K562 (cell line): ENCODE results near the gene WBP1. TPM values are rescaled to one million over a fixed set of nuclear protein-coding genes. Genes with fewer than 3 reads are reported as not detected.
A peak's percentile ranks its signal among the peaks of the same experiment; 100 is the strongest.

ENCODE experiments used
- BDP1 ChIP-seq: IDR thresholded peaks from 3 replicates; pipeline ENCODE4 v1.6.1; 2011; ENCODE audit not compliant: insufficient read length, insufficient read depth
- CREBBP ChIP-seq: IDR thresholded peaks from one replicate; pipeline ENCODE4 v1.6.1; 2012; ENCODE audit warnings: low read depth, mild to moderate bottlenecking, control low read depth, inconsistent platforms, low read length
- EHMT2 ChIP-seq: fragments of 450-650 bp; IDR thresholded peaks from 2 replicates; pipeline ENCODE4 v1.6.1; 2018; ENCODE audit warnings: antibody characterized with exemption
- ETS1 ChIP-seq: conservative IDR thresholded peaks from 2 replicates; pipeline ENCODE4 v1.6.1; 2011; ENCODE audit warnings: low read depth, mild to moderate bottlenecking, low read length; ENCODE audit not compliant: control insufficient read depth
- ETV6 ChIP-seq, 3 experiments: fragments of 150-350 bp in 1 of 3; sonication (generic) in 1 of 3; formaldehyde crosslinking in 1 of 3; IDR thresholded peaks; 2 replicates each; pipeline versions ENCODE4 v1.6.1 to v1.8.0; 2014 to 2022; ENCODE audit warnings: borderline replicate concordance in 2 of 3, low read depth in 2 of 3, antibody characterized with exemption in 1 of 3, low read length in 1 of 3, mild to moderate bottlenecking in 1 of 3, missing genetic modification reagents in 1 of 3
- PCBP1 ChIP-seq: fragments of 200-400 bp; formaldehyde crosslinking; IDR thresholded peaks from 2 replicates; pipeline ENCODE4 v1.6.1; 2018; ENCODE audit warnings: mild to moderate bottlenecking, low read depth, low read length; ENCODE audit not compliant: poor library complexity, severe bottlenecking
- RBFOX2 ChIP-seq: fragments of 200-400 bp; formaldehyde crosslinking; IDR thresholded peaks from 2 replicates; pipeline ENCODE4 v1.6.1; 2017; ENCODE audit warnings: low read depth, mild to moderate bottlenecking, low read length, moderate library complexity
- SMAD2 ChIP-seq: fragments of 150-350 bp; IDR thresholded peaks from 2 replicates; pipeline ENCODE4 v1.6.1; 2014; ENCODE audit warnings: low read depth, mild to moderate bottlenecking, low read length
- SMAD4 ChIP-seq: fragments of 250-450 bp; sonication (Bioruptor Pico); conservative IDR thresholded peaks from 2 replicates; pipeline ENCODE4 v1.8.0; 2021; ENCODE audit warnings: inconsistent platforms, mild to moderate bottlenecking, moderate library complexity
- ZFPM2 ChIP-seq: fragments of 250-450 bp; sonication (Bioruptor Pico); IDR thresholded peaks from 2 replicates; pipeline ENCODE4 v1.5.1; 2022; ENCODE audit warnings: mild to moderate bottlenecking
- ZNF12 ChIP-seq: sonication (generic); formaldehyde crosslinking; IDR thresholded peaks from 2 replicates; pipeline ENCODE4 v1.4.0; 2020; ENCODE audit warnings: mild to moderate bottlenecking, missing genetic modification reagents
- ZNF232 ChIP-seq: sonication (generic); formaldehyde crosslinking; IDR thresholded peaks from 2 replicates; pipeline ENCODE4 v1.8.0; 2022; ENCODE audit warnings: mild to moderate bottlenecking, missing genetic modification reagents
- ZNF324 ChIP-seq: fragments of 250-450 bp; sonication (Bioruptor Pico); IDR thresholded peaks from 2 replicates; pipeline ENCODE4 v1.4.0; 2020; ENCODE audit warnings: mild to moderate bottlenecking
- ZNF347 ChIP-seq: fragments of 450-650 bp; formaldehyde crosslinking; IDR thresholded peaks from 2 replicates; pipeline ENCODE4 v1.4.0; 2020; ENCODE audit warnings: low read depth, mild to moderate bottlenecking, moderate library complexity
- ZNF717 ChIP-seq: fragments of 250-450 bp; sonication (Bioruptor Pico); IDR thresholded peaks from 2 replicates; pipeline ENCODE4 v1.5.0; 2021
- polyA plus RNA-seq, 8 experiments: library from polyadenylated mRNA; depleted of rRNA in 4 of 8; stranded (reverse) in 5 of 8; unstranded in 3 of 8; fragments of >200 nt; fragmentation: Nextera tagmentation in 2 of 8; fragmentation: Illumina TruSeq in 1 of 8; extraction: Ambion mirVana in 2 of 8; extraction: Trizol in 1 of 8; gene quantifications; 2 replicates each; pipeline versions ENCODE4 v1.2.1 to v1.2.3, GENCODE V29; 2011 to 2014; ENCODE audit warnings: inconsistent platforms in 1 of 8, missing spikeins in 1 of 8
- total RNA-seq, 7 experiments: library from RNA; depleted of rRNA in 6 of 7; stranded (reverse); fragments of >200 nt in 6 of 7; fragmentation: Illumina TruSeq in 2 of 7; extraction: Trizol in 2 of 7; gene quantifications; 2 replicates each; pipeline versions ENCODE4 v1.2.1 to v1.2.3, GENCODE V29; 2011 to 2021; ENCODE audit warnings: low replicate concordance in 1 of 7
- TF ChIP-seq, protein P1 (sequence below), 2 experiments: fragments of 450-650 bp in 1 of 2; sonication (generic) in 1 of 2; formaldehyde crosslinking; conservative IDR thresholded peaks; 2 replicates each; pipeline versions ENCODE4 v1.4.0 to v1.8.1; 2020 to 2022; ENCODE audit warnings: mild to moderate bottlenecking in 1 of 2, missing genetic modification reagents in 1 of 2
- TF ChIP-seq, protein P2 (sequence below), 2 experiments: fragments of 450-650 bp; IDR thresholded peaks; 2 replicates each; pipeline ENCODE4 v1.6.1; 2016; ENCODE audit warnings: mild to moderate bottlenecking in 2 of 2, borderline replicate concordance in 1 of 2, low read depth in 1 of 2, moderate library complexity in 1 of 2

WBP1 gene
- total and polyA plus RNA-seq, 9 of the 15 experiments (the other 6 are each of a cell fraction or from before 2014, with no cell fraction given): 1.9 to 27.7 (median 14.2) TPM

DNA sequence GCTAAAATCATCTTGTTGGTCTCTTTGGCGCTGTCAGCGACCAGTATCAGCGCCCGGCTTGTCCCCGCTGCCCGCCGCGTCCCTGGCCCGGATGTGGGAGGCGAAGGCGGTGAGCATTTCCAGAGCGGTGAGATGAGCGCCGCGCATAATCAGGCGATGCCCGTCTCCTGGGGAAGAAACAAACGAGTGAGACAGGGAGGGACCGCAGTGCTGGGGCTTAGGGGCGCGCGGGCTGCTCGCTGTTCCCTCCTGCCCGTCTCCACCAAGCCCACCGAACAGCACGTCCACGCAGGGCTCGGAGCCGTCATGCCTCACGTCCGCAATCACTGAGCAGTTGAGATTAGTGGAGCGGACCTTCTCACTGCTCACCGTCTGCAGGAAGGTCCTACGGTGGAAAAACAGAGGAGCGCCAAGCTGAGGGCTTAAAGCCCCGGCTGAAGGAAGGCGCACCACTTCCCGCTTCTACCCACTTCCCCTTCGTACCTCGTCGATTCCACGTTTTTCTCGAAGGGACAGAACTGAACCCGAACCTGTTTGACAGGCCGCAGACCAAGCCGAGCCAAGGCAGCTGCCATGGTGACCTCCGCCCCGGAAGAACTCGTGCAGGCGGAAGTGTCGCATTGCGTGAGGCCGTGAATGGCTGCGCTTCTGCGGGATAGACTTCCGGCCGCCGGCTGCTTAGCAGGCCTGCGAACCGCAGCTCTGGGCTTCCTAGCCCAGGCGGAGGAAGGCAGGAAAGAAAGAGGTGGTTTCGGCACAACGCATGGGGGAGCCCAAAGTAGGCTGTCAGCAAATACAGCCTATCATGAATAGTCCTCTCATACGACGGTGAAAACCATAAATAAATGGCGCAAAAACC is 14.1 kb downstream of the WBP1 start, which contains the start of gene MRPL53 (continued):
- TF ChIP-seq ZNF232 (CRISPR knock-in tag): no peak
- no peak for TF ChIP-seq ZNF717 (CRISPR knock-in tag)
- TF ChIP-seq BDP1: no peak
- TF ChIP-seq ZNF347 (CRISPR knock-in tag): no peak
- TF ChIP-seq, protein P1, sequence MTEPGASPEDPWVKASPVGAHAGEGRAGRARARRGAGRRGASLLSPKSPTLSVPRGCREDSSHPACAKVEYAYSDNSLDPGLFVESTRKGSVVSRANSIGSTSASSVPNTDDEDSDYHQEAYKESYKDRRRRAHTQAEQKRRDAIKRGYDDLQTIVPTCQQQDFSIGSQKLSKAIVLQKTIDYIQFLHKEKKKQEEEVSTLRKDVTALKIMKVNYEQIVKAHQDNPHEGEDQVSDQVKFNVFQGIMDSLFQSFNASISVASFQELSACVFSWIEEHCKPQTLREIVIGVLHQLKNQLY (CRISPR knock-in tag; conservative IDR thresholded peaks at IDR 0.05): no peak
- TF ChIP-seq ZNF324 (CRISPR knock-in tag): no peak
- no peak for TF ChIP-seq CREBBP
- TF ChIP-seq ETS1: peak; percentile 75; the same call in 1 of the 2 replicates
- peak; percentile 89 for TF ChIP-seq RBFOX2
- TF ChIP-seq, protein P2, sequence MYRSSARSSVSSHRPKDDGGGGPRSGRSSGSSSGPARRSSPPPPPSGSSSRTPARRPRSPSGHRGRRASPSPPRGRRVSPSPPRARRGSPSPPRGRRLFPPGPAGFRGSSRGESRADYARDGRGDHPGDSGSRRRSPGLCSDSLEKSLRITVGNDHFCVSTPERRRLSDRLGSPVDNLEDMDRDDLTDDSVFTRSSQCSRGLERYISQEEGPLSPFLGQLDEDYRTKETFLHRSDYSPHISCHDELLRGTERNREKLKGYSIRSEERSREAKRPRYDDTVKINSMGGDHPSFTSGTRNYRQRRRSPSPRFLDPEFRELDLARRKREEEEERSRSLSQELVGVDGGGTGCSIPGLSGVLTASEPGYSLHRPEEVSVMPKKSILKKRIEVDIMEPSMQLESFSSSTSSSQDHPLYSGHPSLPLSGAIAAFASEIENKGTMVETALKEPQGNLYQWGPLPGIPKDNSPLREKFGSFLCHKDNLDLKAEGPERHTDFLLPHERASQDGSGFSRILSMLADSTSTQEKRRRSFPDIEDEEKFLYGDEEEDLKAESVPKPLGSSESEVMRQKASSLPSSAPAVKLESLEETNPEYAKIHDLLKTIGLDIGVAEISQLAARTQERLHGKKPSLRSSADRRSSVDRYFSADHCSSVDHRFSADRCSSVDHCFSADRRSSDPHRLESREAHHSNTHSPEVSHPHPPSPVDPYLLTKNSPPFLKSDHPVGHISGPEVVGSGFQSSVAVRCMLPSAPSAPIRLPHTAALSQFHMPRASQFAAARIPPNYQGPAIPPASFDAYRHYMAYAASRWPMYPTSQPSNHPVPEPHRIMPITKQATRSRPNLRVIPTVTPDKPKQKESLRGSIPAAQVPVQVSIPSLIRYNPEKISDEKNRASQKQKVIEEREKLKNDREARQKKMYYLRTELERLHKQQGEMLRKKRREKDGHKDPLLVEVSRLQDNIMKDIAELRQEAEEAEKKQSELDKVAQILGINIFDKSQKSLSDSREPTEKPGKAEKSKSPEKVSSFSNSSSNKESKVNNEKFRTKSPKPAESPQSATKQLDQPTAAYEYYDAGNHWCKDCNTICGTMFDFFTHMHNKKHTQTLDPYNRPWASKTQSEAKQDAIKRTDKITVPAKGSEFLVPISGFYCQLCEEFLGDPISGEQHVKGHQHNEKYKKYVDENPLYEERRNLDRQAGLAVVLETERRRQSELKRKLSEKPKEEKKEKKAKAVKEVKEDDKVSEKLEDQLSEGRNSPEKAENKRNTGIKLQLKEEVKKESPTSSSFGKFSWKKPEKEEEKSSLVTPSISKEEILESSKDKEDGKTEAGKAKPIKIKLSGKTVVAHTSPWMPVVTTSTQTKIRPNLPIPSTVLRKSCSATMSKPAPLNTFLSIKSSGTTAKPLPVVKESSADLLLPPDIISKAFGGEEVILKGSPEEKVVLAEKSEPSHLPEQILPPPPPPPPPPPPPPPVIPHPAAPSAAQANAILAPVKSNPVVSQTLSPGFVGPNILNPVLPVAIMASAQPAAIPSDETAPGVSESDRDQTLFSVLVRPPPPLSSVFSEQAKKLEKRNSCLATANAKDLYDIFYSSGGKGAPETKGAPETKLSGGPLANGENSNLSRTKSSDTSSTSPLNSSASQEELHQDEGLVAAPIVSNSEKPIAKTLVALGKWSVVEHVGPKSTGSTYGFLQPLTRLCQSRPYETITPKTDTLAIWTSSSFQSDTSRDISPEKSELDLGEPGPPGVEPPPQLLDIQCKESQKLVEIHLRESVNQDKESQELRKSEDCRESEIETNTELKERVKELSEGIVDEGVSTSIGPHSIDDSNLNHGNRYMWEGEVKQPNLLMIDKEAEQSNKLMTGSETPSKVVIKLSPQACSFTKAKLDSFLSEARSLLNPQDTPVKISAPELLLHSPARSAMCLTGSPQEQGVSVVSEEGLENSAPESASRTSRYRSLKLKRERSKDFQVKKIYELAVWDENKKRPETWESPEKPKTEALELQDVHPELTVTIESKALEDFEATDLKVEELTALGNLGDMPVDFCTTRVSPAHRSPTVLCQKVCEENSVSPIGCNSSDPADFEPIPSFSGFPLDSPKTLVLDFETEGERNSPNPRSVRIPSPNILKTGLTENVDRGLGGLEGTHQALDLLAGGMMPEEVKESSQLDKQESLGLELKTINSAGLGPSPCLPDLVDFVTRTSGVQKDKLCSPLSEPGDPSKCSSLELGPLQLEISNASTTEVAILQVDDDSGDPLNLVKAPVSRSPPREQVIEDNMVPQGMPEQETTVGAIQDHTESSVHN (IDR thresholded peaks at IDR 0.05; ENCODE audit: borderline replicate concordance in 1 of 2, low read depth in 1 of 2): no peak
- peak; percentile 71; the same call in 1 of the 2 replicates for TF ChIP-seq EHMT2
- peak; percentile 82 for TF ChIP-seq ZFPM2 (CRISPR knock-in tag)
- TF ChIP-seq SMAD4 (CRISPR knock-in tag): no peak; the same call in 1 of the 2 replicates
- TF ChIP-seq ETV6 (IDR thresholded peaks at IDR 0.05; ENCODE audit: borderline replicate concordance in 1 of 2, low read depth in 2 of 2, low read length in 1 of 2): no peak
- TF ChIP-seq ETV6 (CRISPR knock-in tag; IDR thresholded peaks at IDR 0.05; ENCODE audit: borderline replicate concordance): no peak
- TF ChIP-seq PCBP1: no peak
- no peak for TF ChIP-seq SMAD2
- TF ChIP-seq ZNF12 (CRISPR knock-in tag): peak; percentile 53; the same call in 1 of the 2 replicates
